HepG2 (cell line): ENCODE measurements around the gene SND1. TPM values are rescaled to one million over a fixed set of nuclear protein-coding genes. Genes with fewer than 3 reads are reported as not detected.

Experiments
- ATF7 ChIP-seq, 2 experiments: fragments of 450-650 bp in 1 of 2; sonication (generic) in 1 of 2; formaldehyde crosslinking in 1 of 2; IDR thresholded peaks; 2 replicates each; pipeline versions ENCODE4 v1.4.0 to v1.6.1; 2016 to 2020; ENCODE audit warnings: antibody characterized with exemption in 1 of 2, mild to moderate bottlenecking in 1 of 2, missing genetic modification reagents in 1 of 2
- BORCS8-MEF2B ChIP-seq: sonication (generic); formaldehyde crosslinking; IDR thresholded peaks from 2 replicates; pipeline ENCODE4 v1.8.0; 2022; ENCODE audit warnings: mild to moderate bottlenecking, missing genetic modification reagents
- CBX5 ChIP-seq: sonication (generic); formaldehyde crosslinking; IDR thresholded peaks from 2 replicates; pipeline ENCODE4 v1.4.0; 2020; ENCODE audit warnings: missing genetic modification reagents, borderline replicate concordance
- HNF4A ChIP-seq: sonication (generic); formaldehyde crosslinking; IDR thresholded peaks from 2 replicates; pipeline ENCODE4 v1.4.0; 2020; ENCODE audit warnings: missing genetic modification reagents
- HNF4G ChIP-seq, 2 experiments: sonication (generic) in 1 of 2; formaldehyde crosslinking in 1 of 2; IDR thresholded peaks; 2 replicates each; pipeline versions ENCODE4 v1.4.0 to v1.6.1; 2011 to 2020; ENCODE audit warnings: borderline replicate concordance in 2 of 2, low read depth in 2 of 2, mild to moderate bottlenecking in 2 of 2, low read length in 1 of 2, missing genetic modification reagents in 1 of 2, moderate library complexity in 1 of 2
- HOXA3 ChIP-seq: sonication (generic); formaldehyde crosslinking; IDR thresholded peaks from 2 replicates; pipeline ENCODE4 v1.5.0; 2020; ENCODE audit warnings: missing genetic modification reagents
- JARID2 ChIP-seq: sonication (generic); formaldehyde crosslinking; IDR thresholded peaks from 2 replicates; pipeline ENCODE4 v1.8.1; 2023; ENCODE audit warnings: missing genetic modification reagents, inconsistent platforms; ENCODE audit not compliant: insufficient replicate concordance
- MEIS1 ChIP-seq: sonication (generic); formaldehyde crosslinking; IDR thresholded peaks from 2 replicates; pipeline ENCODE4 v1.9.0; 2021; ENCODE audit warnings: mild to moderate bottlenecking, missing genetic modification reagents, moderate library complexity, borderline replicate concordance
- NFYB ChIP-seq: sonication (generic); formaldehyde crosslinking; IDR thresholded peaks from 2 replicates; pipeline ENCODE4 v1.4.0; 2020; ENCODE audit warnings: missing genetic modification reagents
- ZBTB1 ChIP-seq: sonication (generic); formaldehyde crosslinking; IDR thresholded peaks from 2 replicates; pipeline ENCODE4 v1.4.0; 2020; ENCODE audit warnings: missing genetic modification reagents, borderline replicate concordance
- ZKSCAN8 ChIP-seq: IDR thresholded peaks from 2 replicates; pipeline ENCODE4 v1.6.1; 2016; ENCODE audit warnings: borderline replicate concordance, missing genetic modification reagents, missing compliant biosample characterization
- ZNF251 ChIP-seq: sonication (generic); formaldehyde crosslinking; IDR thresholded peaks from 2 replicates; pipeline ENCODE4 v1.9.0; 2021; ENCODE audit warnings: mild to moderate bottlenecking, missing genetic modification reagents
- ZNF3 ChIP-seq: IDR thresholded peaks from 2 replicates; pipeline ENCODE4 v1.7.0; 2017; ENCODE audit warnings: inconsistent platforms
- ZNF333 ChIP-seq: sonication (generic); formaldehyde crosslinking; IDR thresholded peaks from 2 replicates; pipeline ENCODE4 v1.4.0; 2020; ENCODE audit warnings: mild to moderate bottlenecking, missing genetic modification reagents, borderline replicate concordance
- ZNF546 ChIP-seq: sonication (generic); formaldehyde crosslinking; conservative IDR thresholded peaks from 2 replicates; pipeline ENCODE4 v1.8.1; 2023; ENCODE audit warnings: mild to moderate bottlenecking, missing genetic modification reagents
- ZNF597 ChIP-seq: sonication (generic); formaldehyde crosslinking; IDR thresholded peaks from 2 replicates; pipeline ENCODE4 v1.5.0; 2020; ENCODE audit warnings: missing genetic modification reagents
- ZNF629 ChIP-seq: sonication (generic); formaldehyde crosslinking; conservative IDR thresholded peaks from 2 replicates; pipeline ENCODE4 v1.5.0; 2020; ENCODE audit warnings: missing genetic modification reagents
- polyA plus RNA-seq, 8 experiments: library from polyadenylated mRNA; depleted of rRNA in 3 of 8; stranded (reverse) in 7 of 8; unstranded in 1 of 8; fragments of >200 nt; fragmentation: Illumina TruSeq in 4 of 8; extraction: Trizol in 4 of 8; gene quantifications; 2 replicates each; pipeline versions ENCODE4 v1.2.1 to v1.2.3, GENCODE V29; 2011 to 2016; ENCODE audit warnings: low read depth in 4 of 8, missing spikeins in 1 of 8, mixed read lengths in 1 of 8; ENCODE audit not compliant: insufficient read depth in 1 of 8
- total RNA-seq, 5 experiments: library from RNA; depleted of rRNA; stranded (reverse); fragments of >200 nt; fragmentation: Illumina TruSeq; extraction: Trizol; gene quantifications; 2 replicates each; pipeline ENCODE4 v1.2.3, GENCODE V29; 2016; ENCODE audit warnings: low read depth in 1 of 5
- TF ChIP-seq, protein P1 (sequence below): sonication (generic); formaldehyde crosslinking; IDR thresholded peaks from 2 replicates; pipeline ENCODE4 v1.9.0; 2021; ENCODE audit warnings: missing genetic modification reagents, mild to moderate bottlenecking, borderline replicate concordance
- TF ChIP-seq, protein P2 (sequence below): sonication (generic); formaldehyde crosslinking; IDR thresholded peaks from 2 replicates; pipeline ENCODE4 v1.8.1; 2023; ENCODE audit warnings: mild to moderate bottlenecking, moderate library complexity, missing genetic modification reagents

Gene SND1
- total and polyA plus RNA-seq, 2 of the 13 experiments (the other 11 are each of a cell fraction or from before 2014, with no cell fraction given): 110 to 182 TPM

GRCh38 chr7:128103498-128104107 lies 451.6 kb downstream of the SND1 start (continued):
- TF ChIP-seq ZNF333 (CRISPR knock-in tag) (peak; percentile 94; the same call in 1 of the 2 replicates), ATF7 (IDR thresholded peaks at IDR 0.05) (no peak), ATF7 (CRISPR knock-in tag; IDR thresholded peaks at IDR 0.05) (peak; percentile 67; the same call in 1 of the 2 replicates), ZBTB1 (no peak), ZNF546 (CRISPR knock-in tag) (no peak), HNF4A (CRISPR knock-in tag) (peak; percentile 97), ZNF3 (CRISPR knock-in tag) (0 out of 2 replicates have a peak, but pooled peaks have one; percentile 41), HNF4G (IDR thresholded peaks at IDR 0.05; ENCODE audit: borderline replicate concordance, low read depth, low read length) (peak; percentile 82), HNF4G (CRISPR knock-in tag; IDR thresholded peaks at IDR 0.05; ENCODE audit: borderline replicate concordance, low read depth) (peak; percentile 94), CBX5 (CRISPR knock-in tag) (peak; percentile 73; the same call in 1 of the 2 replicates), HOXA3 (CRISPR knock-in tag) (peak; percentile 89), ZNF629 (CRISPR knock-in tag) (peak; percentile 98), ZNF251 (CRISPR knock-in tag) (no peak), BORCS8-MEF2B (CRISPR knock-in tag) (peak; percentile 79; the same call in 1 of the 2 replicates), NFYB (no peak; the same call in 1 of the 2 replicates), ZKSCAN8 (CRISPR knock-in tag) (peak; percentile 37; the same call in 1 of the 2 replicates), ZNF597 (CRISPR knock-in tag) (no peak), MEIS1 (no peak), JARID2 (CRISPR knock-in tag) (no peak)
- TF ChIP-seq, protein P1, sequence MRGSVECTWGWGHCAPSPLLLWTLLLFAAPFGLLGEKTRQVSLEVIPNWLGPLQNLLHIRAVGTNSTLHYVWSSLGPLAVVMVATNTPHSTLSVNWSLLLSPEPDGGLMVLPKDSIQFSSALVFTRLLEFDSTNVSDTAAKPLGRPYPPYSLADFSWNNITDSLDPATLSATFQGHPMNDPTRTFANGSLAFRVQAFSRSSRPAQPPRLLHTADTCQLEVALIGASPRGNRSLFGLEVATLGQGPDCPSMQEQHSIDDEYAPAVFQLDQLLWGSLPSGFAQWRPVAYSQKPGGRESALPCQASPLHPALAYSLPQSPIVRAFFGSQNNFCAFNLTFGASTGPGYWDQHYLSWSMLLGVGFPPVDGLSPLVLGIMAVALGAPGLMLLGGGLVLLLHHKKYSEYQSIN (CRISPR knock-in tag): no peak
- TF ChIP-seq, protein P2, sequence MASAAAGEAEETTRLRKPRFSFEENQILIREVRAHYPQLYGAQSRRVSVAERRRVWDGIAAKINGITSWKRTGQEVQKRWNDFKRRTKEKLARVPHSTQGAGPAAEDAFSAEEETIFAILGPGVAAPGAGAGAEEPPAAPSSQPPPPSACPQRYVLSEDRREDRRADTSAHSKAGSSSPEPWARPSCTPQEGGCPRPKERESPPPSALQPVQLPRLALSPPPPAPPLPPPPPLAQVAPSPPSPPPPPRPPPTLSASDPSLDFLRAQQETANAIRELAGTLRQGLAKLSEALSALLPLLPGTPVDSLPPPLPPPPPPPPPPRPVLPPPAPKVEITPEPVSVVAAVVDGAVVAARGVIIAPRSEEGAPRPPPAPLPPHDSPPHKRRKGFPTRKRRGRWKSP (CRISPR knock-in tag): peak; percentile 77
